Thyroid gland (tissue), 4 donors: ENCODE results near the gene DMC1. TPM values are rescaled to one million over a fixed set of nuclear protein-coding genes. Genes with fewer than 3 reads are reported as not detected.

Experiments
- DNase-seq, 2 donors: peaks; one replicate each; pipeline ENCODE4 v3.0.0-alpha.2; 2019
- H3K27ac ChIP-seq, 3 donors: fragments of 200-600 bp; sonication (generic); 1 replicate in 2 of 3; 2 replicates in 1 of 3; pipeline ENCODE4 v1.5.1; 2016 to 2019; ENCODE audit warnings: mild to moderate bottlenecking in 1 of 3, moderate library complexity in 1 of 3
- H3K27me3 ChIP-seq: fragments of 200-600 bp; sonication (generic); one replicate; pipeline ENCODE4 v1.5.1; 2019
- H3K36me3 ChIP-seq, 2 donors: fragments of 200-600 bp; sonication (generic); one replicate each; pipeline ENCODE4 v1.5.1; 2016 to 2019
- H3K4me1 ChIP-seq, 2 donors: fragments of 200-600 bp; sonication (generic); one replicate each; pipeline ENCODE4 v1.5.1; 2017 to 2019
- H3K4me3 ChIP-seq, 3 donors: fragments of 200-600 bp; sonication (generic); replicated peaks in 1 of 3; 1 replicate in 2 of 3; 2 replicates in 1 of 3; pipeline ENCODE4 v1.5.1; 2016; ENCODE audit warnings: mild to moderate bottlenecking in 1 of 3
- H3K9me3 ChIP-seq: fragments of 200-600 bp; sonication (generic); one replicate; pipeline ENCODE4 v1.5.1; 2017
- CTCF ChIP-seq, 6 experiments: fragments of 200-600 bp in 3 of 6; fragments of 450-650 bp in 3 of 6; sonication (generic) in 3 of 6; IDR thresholded peaks; one replicate each; pipeline ENCODE4 v1.5.1; 2016 to 2019; ENCODE audit warnings: antibody characterized with exemption in 6 of 6, mild to moderate bottlenecking in 2 of 6, inconsistent platforms in 1 of 6, moderate library complexity in 1 of 6
- POLR2A ChIP-seq, 2 donors: fragments of 450-650 bp; IDR thresholded peaks; one replicate each; pipeline ENCODE4 v1.6.1; 2017; ENCODE audit warnings: antibody characterized with exemption in 2 of 2, mild to moderate bottlenecking in 2 of 2, moderate library complexity in 1 of 2
- WGBS, 2 donors: methylation state at CpG; one replicate each; pipeline ENCODE4 v1.1.5; 2017; 5-methylcytosine and 5-hydroxymethylcytosine counted together
- intact Hi-C: fragments of 100-400 bp; cut with DNase I; formaldehyde crosslinking; loops from one replicate; pipeline ENCODE4 v1.15.1; 2023
- total RNA-seq, 4 donors: library from RNA; depleted of rRNA; stranded (reverse); fragments of >200 nt; gene quantifications; one replicate each; pipeline ENCODE4 v1.2.3, GENCODE V29; 2016

The DMC1 gene
- total RNA-seq, 4 donors from 2014 or later, result 0.78 to 25.9 (median 1.1) TPM; not detected in 1

DNA sequence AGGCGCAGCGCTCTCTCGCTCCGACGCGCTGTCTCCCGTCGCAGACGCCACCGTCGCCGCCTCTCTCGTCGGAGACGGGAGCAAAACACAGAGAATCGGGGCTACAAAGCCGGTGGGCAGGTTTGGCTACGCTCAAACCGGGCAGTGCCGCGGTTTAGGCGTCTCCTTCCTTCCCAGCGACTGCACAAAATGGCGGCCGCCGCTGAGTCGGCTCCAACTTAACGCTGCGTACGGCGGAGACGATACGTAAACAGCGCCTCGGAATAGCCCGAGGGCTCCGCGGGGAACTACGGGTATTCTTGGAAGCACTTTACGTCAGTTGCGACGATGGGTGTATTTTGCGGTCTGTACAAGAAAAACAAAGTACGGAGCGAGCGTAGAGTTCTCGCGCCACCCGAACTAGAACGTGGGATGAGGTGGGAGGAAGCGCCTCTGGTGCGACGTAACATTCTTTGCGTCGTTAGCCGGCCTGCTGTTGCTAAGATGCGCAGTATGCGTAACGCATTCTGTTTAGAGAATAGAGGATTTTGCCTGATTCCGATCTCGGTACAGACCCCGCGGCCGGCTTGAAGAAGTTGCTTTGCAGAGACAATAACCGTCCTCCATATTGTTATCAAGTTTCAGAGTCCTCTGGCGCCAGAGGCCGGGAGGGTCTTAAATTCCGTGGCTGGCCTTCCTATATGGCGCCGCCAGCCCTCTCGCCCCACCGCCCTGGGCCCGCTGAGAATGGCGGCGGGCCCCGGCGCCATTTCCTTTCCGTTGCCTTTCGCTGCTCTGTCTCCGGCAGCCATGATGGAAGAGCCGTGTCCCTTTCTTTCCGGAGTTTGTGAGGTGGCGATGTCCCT, 63.6 kb downstream of the DMC1 start, which contains the start of gene DDX17:
Gene DDX17 (minus strand): TSS at position 194 of the 845 bp plus-strand sequence.
- DNase-seq, result peak; percentile 94 to 95
- TF ChIP-seq CTCF (IDR thresholded peaks at IDR 0.05) (no peak), POLR2A (IDR thresholded peaks at IDR 0.05) (peak; percentile 54 to 89)
- intact Hi-C loops, result no loop called here
- Histone ChIP-seq H3K4me1 (peaks cover 40 to 56% of the 10 kb centered on the region in 2 donors), H3K36me3 (no peaks in the 10 kb centered on the region), H3K4me3 (peak within 1 kb of the TSS; percentile 81 to 99 (median 97)), H3K27ac (peak within 1 kb of the TSS; percentile 100), H3K9me3 (no peaks in the 10 kb centered on the region), H3K27me3 (no peaks in the 10 kb centered on the region)
- 1% methylated on average over 36 to 78 of the region's 83 CpGs for WGBS, 2 donors

GRCh38 chr22:38505541-38506117, 64.4 kb downstream of the DMC1 start:
- DNase-seq, result peak; percentile 83 to 86
- Histone ChIP-seq H3K27me3 (no peaks in the 10 kb centered on the region), H3K4me3 (peak overlapping the region; percentile 81 to 99 (median 97)), H3K27ac (peak overlapping the region; percentile 100), H3K36me3 (peaks cover 0 to 4% of the 10 kb centered on the region in 2 donors), H3K4me1 (peaks cover 40 to 57% of the 10 kb centered on the region in 2 donors), H3K9me3 (no peaks in the 10 kb centered on the region)
- 1% methylated on average over 16 to 23 of the region's 69 CpGs for WGBS, 2 donors
- TF ChIP-seq POLR2A (IDR thresholded peaks at IDR 0.05) (peak; percentile 36 to 43), CTCF (IDR thresholded peaks at IDR 0.05) (no peak)
- intact Hi-C loops, result no loop called here

GRCh38 chr22:38504731-38505540, 65.0 kb downstream of the DMC1 start:
- H3K36me3 ChIP-seq, result peaks cover 4 to 9% of the 10 kb centered on the region in 2 donors
- peak; percentile 60 to 63 for DNase-seq
- peak overlapping the region; percentile 100 for H3K27ac ChIP-seq
- no peaks in the 10 kb centered on the region for H3K27me3 ChIP-seq
- peak overlapping the region; percentile 81 to 99 (median 97) for H3K4me3 ChIP-seq
- peaks cover 40 to 57% of the 10 kb centered on the region in 2 donors for H3K4me1 ChIP-seq
- WGBS, 2 donors, result 2% methylated on average over 33 of the region's 35 CpGs
- intact Hi-C loops, result no loop called here
- TF ChIP-seq POLR2A (IDR thresholded peaks at IDR 0.05) (peak in 1 of 2 donors; percentile 30), CTCF (IDR thresholded peaks at IDR 0.05) (no peak)
- H3K9me3 ChIP-seq, result no peaks in the 10 kb centered on the region

DNA sequence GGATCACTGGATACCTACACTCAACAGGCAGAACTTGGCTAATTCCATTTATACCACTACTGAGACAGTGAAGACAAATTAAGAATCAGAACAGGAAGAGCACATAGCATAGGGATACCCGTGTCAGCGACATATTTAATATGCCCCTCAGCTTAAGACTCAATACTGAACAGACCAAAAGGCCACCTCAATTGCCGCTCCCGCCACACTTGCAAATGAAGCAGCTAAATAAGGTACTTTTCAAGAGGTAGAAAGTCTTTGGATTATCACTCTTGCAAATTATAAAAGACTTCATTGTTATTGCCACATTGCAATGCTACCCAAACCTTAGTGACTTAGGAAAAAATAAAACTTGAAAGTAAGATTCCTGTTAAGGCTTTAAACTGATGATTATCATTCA, 67.0 kb downstream of the DMC1 start:
- Histone ChIP-seq H3K27me3 (no peaks in the 10 kb centered on the region), H3K36me3 (peaks cover 23 to 28% of the 10 kb centered on the region in 2 donors), H3K4me3 (peak overlapping the region in 1 of 3 donors; percentile 97), H3K9me3 (no peaks in the 10 kb centered on the region), H3K4me1 (peaks cover 36 to 43% of the 10 kb centered on the region in 2 donors), H3K27ac (peak overlapping the region in 1 of 3 donors; percentile 100)
- intact Hi-C loops, result no loop called here
- no peak for DNase-seq
- 44 to 47% methylated on average over 4 of the region's 4 CpGs for WGBS, 2 donors
- TF ChIP-seq POLR2A (IDR thresholded peaks at IDR 0.05), result no peak
- no peak for TF ChIP-seq CTCF (IDR thresholded peaks at IDR 0.05)
